ENCODE results near the gene STT3B. TPM values are rescaled to one million over a fixed set of nuclear protein-coding genes. Genes with fewer than 3 reads are reported as not detected.
A peak's percentile ranks its signal among the peaks of the same experiment; 100 is the strongest.

Gene STT3B
- polyA plus RNA-seq, 1 donor: 225 TPM

DNA sequence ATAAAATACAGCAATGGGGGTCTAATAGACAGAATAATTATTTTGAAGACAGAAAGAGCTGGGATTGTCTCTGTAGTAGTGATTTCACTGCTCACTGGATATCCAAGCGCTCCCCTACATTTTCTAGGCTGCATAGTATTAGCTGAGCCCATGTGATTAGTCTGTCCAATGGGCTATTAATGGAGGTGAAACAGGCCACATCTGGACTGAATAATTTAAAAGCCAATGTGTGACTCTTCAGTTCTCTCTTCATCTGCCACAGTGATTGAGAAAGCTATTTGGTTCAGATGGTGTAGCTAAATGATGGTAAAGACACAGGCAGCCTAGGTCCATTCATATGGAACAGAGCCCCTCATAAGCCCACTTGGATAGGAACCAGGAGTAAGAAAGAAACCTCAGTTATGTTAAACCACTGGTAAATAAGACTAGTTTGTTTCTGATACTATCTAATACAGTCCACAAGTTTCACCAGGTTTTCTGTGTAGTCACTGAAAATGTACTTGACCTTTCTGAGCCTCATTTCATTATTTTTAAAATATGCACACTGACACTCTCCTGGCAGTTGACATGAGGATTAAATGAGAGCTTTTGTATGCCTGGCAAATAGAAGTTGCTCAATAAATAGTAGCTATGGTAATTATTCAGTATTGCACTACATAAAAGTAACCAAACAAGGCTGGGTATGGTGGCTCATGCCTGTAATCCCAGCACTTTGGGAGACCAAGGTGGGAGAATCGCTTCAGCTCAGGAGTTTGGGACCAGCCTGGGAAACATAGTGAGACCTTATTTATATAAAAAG lies 17.0 kb upstream of the STT3B start:
- DNase-seq: no peak

DNA sequence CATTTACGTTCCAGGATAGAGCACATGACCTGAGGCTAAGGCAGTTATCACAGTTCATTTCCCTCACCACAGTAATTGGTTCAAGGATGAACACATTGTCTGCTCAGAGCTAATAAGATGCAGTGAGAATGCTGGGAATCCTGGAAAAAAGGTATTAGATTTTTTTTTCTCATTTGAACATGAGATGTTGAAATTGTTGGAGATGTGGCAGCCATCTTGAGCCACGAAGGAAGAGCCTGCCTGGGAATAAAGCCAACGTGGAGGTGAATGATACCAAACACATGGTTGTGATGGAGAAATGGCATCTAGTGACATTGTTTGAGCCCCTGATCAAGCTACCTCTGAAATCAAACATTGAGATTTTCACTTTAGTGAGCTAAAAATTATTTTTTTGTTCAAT lies 16.0 kb upstream of the STT3B start:
- no peak for DNase-seq

DNA sequence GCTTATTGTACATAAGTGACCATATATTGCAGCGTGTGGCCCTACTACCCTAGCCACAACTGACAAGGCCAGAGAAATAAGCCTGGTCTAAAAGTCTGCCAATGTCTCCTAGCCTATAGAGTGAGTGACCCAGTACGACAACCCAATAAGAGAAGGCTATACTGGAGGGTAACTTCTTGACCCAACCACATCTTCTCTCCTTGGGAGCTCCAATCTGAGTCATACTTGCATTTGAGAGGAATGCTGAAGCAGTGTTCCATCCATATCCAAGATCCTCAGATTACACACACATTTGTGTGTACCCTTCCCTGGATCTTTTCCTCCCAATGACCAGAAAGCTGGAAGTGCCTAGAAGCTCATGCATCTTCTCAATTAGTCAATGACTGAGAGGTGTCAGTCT lies 11.3 kb upstream of the STT3B start:
- no peak for DNase-seq

DNA sequence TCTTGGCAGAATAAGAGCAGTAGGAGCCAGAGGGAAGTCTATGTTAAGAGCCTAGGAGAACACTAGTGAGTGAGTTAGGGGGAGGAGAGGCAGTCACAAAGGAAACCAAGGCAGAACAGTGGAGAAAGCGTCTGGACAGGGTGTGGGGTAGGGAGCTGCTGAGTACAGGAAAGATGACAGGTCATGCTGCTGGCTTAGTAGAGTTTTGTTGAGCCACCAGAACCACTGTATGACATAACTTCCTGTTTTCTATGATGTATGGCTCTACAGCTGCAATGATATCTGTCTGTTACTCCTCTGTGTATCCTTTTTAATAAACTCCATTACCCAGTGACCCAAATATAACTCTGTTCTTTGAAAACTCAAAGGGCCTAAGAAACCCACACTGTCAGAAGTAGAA lies 10.6 kb upstream of the STT3B start:
- no peak for DNase-seq

DNA sequence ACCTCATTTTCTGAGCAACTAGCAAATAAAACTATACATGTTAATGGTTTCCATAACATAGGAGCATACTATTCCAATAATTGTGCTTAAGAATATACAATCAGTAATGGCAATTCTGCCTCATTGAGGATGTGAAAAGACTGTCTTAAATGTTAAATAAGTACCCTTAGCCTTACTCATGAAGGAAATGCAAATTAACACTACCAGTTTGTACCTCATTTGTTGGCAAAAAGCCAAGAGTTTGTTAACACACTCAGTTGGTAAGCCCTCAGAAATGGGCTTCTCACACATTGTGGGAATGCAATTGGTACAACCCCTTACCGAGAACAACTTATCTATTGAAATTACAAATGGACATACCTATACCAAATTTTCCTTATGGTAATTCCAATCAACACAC lies 9.2 kb upstream of the STT3B start:
- DNase-seq: no peak

DNA sequence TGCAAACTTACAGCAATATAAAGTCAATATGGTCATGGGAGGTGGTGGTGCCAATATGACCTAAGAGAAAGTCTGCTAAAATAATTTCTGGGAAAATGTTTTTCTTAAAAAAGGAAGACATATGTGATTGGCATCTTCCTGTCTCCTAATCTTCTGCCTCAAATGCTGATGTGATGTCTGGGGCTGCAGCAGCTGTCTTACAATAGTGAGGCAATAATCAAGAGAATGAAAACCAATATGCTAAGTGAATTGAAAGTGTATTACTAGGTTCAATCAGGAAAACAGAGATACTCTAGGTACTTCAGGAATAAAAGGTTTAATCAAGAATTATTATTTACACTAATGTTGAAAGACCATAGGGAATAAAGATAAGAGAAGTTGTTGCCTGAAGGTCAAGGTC lies 7.2 kb upstream of the STT3B start:
- DNase-seq: no peak

DNA sequence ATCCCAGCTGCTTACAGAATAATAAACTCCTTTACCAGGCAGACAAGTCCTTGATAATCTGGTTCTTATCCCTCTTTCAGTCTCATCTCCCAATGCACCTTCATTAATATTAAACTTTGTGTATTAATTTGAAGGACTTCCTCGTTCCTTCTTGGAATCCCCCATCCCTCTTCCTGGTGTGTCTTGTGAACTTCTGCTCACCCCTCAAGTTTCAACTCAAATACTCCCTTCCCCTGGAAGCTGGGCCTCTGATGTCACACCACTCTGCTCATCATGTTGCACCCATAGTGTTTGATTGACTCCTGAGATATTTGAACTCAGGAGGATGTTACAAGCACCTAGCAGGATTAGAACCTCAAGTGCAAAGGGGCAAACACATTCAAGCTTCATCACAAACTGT lies 3.3 kb upstream of the STT3B start:
- DNase-seq: no peak

DNA sequence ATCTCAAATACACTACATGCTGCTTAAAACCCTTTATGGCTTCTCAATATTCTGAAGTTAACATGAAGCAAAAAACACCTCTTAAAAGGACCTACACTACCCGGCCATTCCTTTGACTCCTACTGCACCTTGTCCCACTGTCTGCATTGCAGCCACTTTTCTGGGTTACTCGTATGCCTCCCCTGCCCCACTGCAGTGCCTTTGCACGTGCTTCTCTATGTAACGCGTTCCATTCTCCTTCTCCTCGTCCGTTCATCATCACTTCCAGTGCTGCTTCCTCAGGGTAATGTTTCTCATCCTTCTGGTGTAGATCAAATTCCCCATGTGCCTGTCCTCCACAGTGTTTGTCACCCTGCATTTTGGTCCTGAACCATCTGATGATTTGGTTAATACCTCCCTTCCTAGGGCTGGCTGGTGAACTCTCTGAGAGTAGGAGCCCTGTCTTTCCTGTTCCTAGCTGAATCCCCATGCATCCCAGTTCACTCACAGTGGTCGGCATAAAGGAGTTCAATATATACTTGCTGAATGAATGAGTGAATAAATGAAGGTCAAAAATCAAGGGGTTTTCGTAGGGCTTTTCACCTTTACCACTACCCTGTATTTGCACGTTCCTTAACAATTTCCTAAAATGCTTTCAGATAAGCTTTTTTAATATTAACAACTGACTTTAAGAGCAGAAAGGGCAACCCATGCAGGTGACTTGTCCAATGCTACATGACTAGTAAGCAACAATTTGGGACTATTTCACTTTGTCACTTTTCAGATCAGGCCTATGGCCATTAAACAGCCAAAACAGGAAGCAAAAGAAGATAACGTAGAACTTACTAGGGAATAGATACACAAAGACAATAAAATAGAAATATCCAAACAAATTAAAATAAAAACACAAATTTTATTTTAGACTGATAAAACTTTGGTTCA lies 2.4 kb upstream of the STT3B start:
- DNase-seq: no peak

DNA sequence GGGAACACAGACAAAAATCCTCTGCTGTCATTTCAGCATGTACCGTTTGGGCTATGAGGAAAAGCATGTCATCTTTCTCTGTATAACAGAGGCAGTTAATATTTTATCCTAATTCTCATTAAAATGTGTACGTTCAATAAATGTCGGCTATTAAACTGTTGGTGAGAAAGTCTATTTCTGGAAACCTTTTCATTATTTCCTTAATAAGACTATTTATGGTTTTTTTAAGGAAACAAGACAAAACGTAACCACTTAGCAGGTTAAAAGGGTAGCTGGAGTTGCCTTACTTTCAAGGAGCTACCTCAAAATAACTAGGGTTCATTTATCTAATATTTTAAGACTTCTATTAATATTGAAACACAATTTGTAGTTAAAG lies 1.8 kb upstream of the STT3B start:
- no peak for DNase-seq

DNA sequence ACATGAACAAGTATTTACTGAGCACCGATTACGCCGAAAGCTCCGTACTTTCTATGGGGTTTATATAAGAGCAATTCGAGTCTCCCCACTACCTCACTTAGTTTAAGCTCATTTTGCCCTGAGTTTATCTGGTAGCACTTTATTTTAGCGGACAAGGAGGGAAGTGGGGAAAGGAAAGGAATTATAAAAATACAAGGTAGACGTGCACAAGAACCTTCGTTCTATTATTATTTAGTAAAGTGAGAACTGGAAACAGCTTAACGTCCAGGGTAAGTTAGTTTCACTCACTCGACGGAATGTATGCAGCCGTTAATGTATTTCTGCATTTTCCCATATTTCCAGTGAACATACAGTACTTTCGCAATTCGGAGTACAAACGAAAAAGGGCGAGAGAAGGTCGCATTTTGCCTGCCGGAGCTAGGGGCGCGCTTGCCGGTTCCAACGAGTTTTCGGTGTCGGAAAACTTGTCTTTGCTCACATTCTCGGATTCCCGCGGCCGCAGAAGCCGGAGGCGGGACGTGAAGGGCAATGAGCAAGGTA lies 1.2 kb upstream of the STT3B start:
- peak; percentile 25 for DNase-seq

DNA sequence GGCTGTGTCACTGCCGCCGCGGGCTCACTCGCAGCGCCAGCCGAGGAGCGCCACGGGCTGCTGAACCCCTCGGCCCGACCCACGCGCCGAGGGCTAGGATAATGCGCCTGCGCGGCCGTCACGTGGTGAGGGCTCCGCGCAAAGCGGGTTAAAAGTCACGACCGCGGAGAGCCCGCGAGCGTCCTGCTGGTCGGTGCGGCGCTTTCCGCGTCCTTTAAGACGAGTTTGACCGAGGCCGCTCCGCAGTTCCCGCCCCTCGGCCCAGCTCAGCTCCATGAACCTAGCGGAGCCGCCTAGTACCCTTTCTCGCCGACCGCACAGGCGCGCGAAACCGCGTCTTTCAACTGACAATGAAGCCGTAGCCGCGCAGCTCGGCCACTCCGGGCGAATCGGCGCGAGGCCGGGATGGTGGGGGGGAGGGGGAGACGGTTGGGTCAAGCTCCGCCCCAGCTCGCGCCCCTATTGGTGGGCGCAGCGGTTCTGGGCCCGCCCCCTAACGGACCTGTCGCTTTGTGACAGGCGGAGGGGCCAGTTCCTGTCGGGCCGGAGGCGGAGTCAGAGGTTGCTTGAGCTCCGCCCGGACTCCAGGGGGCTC lies 636 bp upstream of the STT3B start:
- DNase-seq: peak; percentile 98

DNA sequence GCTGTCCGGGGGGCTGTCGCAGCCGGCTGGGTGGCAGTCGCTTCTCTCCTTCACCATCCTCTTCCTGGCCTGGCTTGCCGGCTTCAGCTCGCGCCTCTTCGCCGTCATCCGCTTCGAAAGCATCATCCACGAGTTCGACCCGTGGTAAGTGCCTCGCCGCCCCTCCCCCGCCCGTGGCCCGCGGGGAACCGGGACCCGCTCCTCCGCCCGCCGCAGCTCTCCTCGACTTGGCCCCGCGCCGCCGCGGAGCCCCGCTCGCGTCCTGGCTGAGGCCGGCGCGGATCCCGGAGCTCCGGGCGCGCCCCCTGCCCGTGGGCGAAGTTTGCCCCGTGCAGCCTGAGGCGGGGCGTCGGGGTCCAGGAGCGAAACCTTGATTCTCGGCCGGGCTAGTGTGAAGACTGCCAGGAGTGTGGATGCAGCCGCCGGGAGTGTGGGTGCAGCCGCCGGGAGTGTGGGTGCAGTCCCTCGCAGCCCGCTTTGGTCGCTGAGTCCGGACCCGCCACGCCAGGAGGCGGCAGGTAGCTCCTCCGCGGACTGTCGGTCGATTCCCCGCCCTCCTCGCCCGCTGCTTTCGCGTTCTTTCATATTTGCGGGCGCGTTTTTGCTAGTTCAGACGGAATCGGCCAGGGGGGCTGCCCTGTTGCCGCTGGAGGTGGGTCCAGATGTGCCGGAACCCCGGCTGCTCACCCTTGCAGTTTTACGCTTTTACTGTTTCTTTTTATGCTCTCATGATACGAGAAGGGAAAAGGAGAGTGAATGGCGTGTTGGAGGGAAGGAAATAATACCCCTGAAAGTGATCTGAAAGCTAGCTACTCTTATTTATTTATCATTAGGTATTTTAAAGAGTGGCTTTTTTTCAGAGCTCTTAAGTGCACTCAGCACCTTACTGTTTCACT lies 692 bp downstream of the STT3B start:
- peak; percentile 35 for DNase-seq

DNA sequence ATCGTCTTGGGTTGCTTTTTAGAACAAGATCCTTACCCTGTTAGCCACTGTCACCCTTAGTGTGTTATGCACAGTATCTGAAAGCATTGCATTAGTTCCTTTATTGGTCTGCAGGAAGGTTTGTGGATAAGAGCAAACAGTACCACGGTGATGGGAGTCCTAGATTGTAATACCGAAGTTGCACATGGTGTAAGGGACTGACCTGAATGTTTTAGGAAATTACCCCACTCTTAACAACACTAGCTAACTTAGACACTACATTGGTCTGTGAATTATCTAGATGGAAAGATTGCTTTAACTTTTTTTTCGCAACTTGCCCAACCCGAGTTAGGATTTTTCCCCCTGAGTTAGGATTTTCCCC lies 1.3 kb downstream of the STT3B start:
- DNase-seq: peak; percentile 26

DNA sequence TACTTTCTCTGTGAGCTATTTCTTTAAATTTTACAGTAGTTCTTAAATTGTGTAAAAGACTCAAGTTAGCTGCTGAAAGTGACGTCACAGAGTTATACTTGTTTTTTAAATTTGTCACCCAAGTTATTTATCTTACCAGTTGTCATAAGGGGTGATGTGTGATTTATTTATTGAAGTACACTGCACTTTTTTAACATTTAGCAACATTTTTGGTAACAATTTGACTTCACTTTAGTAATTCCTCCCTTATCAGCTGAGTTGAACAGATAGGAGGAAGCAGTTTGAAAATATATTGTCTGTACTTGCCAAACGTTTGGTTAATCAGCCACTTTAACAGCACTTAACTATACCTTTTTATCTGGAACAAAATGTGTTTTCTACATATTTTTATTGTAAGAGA lies 3.8 kb downstream of the STT3B start:
- no peak for DNase-seq

DNA sequence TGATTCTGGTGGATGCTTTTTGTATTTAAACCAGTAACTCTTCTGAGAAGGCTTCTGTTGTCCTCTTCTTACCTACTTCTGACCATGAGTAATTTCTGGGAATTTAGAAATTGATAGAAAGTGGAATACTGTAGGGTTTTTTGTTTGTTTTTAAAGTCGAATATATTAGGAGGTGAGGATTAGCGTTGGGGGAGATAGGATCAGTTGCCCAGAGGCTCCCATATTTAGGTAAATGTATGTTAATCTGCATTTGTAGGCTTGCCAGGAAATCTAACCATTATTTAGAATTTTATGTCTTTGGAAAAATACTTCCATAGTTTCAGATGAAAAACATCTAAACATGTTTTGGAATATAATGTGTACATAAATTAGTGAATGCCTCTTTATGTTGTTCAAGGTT lies 6.1 kb downstream of the STT3B start:
- DNase-seq: no peak

DNA sequence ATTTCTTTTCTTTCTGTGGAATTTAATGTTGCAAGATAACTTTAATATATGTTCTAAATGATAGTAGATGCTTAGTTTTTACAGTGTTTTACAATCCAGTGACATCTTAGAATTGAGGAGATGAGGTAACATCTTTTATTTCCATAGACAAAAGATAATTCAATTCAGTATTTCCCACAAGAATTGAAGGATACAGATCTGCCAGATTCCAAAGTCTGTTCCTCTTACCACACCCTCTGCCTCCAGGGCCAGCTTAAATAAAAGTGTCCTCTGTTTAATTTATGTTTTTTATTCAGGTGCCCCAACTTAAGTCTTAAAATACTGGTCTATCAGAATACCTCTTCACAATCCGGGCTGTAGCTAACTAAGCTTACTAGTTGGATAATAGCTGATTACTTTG lies 6.5 kb downstream of the STT3B start:
- no peak for DNase-seq

DNA sequence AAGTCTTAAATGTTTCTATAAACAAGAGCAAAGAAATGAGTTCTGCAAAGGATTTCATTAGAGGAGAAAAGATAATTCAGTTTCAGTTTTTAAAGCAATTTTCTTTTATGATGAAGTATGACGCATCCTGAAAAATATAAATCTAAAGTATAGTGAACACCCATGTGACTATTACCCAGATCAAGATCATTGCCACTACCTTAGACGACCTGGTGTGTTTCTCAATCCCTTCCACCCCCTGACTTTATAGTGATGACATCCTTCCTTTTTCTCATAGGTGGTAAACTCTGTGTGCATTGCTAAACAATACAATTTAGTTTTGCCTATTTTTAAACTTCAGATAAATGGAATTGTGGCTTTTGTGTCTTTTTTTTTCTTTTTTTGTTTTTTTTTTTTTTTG lies 8.4 kb downstream of the STT3B start:
- DNase-seq: no peak

DNA sequence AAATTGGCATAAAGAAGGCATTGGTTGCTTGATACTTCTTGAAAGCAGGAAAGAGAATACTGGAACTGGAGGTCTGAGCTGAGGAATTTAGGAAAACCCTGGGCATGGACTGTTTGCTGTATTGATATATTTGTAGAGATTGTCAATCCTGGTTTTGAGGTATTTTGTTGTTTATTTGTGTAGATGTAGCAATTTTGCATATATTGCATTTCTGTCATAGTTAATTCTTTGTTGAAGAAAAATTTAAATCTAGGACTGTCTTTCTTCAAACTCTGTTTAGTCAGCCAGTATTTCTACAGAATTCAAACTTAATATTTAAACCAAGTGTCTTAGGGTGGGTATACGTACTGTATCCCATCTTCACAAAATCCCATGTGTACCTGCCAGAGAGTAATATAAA lies 9.5 kb downstream of the STT3B start:
- no peak for DNase-seq

DNA sequence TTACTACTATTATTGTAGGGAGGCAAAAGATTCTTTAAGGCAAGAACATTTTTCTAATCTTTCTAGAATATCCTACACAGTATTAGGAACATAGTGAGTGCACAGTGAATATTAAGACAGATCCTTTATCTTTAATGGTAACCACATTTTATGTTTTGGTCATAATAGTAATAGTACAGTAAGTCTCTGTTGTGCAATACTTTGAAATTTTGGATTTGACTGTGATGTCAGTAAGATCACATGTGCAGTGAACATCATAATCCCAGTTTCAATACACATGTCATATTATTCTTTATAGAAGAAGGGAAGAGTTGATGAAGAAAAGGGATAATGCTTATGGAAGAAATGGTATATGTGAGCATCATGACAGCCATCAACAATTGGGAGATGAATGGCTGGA lies 10.7 kb downstream of the STT3B start:
- DNase-seq: no peak

DNA sequence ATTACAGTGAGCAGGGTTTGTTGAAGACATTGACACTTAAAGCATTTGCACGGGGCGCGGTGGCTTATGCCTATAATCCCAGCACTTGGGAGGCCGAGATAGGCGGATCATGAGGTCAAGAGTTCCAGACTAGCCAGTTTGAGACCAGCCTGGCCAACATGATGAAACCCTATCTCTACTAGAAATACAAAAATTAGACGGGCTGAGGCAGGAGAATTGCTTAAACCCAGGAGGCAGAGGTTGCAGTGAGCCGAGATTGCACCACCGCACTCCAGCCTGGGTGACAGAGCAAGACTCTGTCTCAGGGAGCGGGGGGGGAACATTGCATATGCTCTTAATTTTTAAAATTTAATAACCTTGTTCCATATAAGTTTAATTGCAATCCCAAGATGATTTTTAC lies 11.9 kb downstream of the STT3B start:
- DNase-seq: no peak

DNA sequence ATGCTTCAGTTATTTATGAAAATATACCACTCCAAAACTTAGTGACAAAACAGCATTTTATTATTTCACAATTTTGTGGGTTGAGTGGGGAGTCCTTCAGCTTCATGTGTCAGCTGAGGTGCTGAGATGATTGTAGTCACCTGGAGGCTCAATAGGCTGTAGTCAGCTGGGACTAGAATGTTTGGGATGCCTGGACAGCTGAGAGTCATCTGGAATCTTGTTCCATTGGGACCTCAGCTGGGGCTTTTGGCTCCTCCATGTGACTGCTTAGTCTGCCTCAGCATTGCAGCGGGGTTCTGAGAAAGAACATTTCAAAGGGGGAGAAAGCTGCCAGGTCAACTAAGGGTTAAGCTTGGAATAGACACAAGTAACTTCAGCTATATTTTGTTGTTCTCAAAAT lies 13.4 kb downstream of the STT3B start:
- DNase-seq: no peak

DNA sequence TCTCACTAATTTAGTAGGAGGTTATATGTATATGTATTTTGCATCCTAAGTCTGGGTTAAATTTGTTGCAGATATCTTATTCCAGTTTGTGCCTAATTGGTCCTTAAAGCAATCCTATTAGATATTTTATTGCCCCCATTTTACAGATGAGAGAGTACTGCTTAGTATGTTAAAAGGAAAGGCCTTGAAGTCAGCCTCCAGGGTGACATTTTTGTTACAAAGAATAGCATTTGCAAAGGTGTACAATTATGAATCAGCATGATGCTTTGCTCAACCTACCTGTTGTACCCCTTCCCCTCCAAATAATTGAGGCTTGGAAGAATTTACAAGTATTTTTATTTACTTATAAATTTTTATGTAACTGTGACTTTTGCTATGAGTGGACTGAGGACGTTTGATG lies 14.0 kb downstream of the STT3B start:
- DNase-seq: no peak

All from left kidney (tissue), 2 donors.